GM18870 (cell line): ENCODE data around the gene CD6.

Experiments
- ATAC-seq: cut with Tn5 transposase; IDR thresholded peaks from one replicate; pipeline ENCODE4 v1.9.1; 2021; ENCODE audit warnings: moderate library complexity; ENCODE audit not compliant: unreplicated experiment

Gene CD6

DNA sequence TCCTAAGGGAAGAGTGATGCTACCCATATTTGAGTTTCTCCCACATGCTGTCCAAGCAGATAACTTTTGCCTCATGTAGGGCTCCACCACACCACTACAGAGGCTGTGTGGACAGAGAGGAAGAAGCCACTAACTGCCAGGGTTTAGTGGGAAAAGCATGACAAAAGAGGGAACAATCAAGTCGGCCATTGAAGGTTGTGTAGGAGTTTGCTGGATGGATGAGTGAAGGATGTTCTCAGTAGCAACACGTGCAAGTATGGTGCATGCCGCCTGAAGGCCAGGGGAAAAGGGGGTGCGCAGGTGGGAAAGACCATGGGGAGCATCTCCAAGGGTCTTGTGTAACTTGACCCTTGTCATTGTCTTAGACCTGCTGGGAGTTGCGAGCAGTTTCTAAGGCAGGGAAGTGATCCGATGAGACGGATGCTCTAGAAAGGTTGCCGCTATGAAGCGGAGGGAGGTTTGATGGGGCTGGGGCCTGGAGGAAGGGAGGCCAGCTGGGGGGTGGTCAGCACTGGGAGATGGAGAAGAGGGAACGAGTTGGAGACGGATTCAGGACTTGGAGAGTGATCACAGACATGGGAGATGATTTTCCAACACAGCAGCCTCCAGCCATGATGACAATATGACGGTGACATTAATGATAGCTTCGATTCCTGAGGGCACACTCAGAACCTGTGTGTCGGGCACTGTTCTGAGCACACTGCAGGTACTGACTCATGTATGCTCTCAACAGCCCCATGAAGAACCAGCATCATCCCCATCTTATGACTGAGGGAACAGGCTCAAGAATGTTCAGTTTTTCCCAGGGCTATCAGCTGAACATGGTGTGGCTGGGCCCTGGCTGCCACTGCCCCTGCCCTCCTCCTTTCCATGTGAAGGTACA lies 53.7 kb downstream of the CD6 start:
- ATAC-seq: no peak

GRCh38 chr11:61025821-61026120 lies 54.3 kb downstream of the CD6 start:
- no peak for ATAC-seq

DNA sequence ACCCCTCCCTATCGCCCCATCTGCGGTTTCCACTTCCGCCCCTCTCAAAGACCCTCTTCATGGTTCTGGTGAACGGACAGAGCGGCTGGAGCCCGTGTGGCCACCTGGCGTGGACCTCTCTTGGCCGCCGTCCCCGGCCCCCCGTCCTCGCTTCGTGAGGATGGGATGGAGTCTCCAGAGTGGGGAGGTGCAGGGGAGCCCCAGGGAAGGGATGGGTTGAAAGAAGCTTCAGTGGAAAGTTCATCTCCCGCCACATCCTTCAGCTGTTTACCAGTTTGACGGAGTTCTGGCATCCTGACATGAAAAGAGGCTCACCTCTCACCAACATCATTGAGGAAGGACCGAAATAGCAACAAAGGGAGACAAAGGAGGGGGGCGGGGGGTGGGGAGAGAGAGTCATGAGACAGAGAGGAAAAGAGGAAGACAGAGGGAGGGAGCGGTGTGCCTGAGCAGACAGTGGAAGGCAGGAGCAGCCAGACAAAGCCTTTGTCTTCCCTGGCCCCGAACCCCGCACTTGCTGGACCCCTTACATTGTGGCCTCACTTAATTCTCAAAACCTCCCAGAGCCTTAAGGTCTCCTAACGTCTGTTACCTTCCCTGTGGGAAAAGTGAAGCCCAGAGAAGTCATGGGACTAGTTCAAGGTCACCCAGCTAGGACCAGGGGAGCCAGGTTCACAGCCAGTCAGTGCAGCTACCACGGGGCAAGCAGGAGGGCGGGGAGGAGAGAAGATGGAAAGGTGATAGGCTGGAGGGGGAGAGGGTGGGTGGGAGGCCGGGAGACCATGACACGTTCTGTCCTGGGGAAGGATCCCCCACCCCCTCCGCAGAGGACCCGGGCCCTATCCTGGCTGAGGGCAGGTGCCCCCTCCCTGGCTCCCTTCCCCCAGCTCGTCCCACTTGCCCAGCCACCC lies 54.9 kb downstream of the CD6 start:
- no peak for ATAC-seq

- ATAC-seq: no peak
These were observed 55.8 kb downstream of the CD6 start for GRCh38 chr11:61027141-61027840.

- peak; percentile 72 for ATAC-seq
These were observed 56.8 kb downstream of the CD6 start for GRCh38 chr11:61028135-61028729.

- no peak for ATAC-seq
These were observed 61.3 kb downstream of the CD6 start for GRCh38 chr11:61032824-61033223.

GRCh38 chr11:61033417-61033816 lies 61.9 kb downstream of the CD6 start:
- ATAC-seq: no peak

GRCh38 chr11:61034111-61034510 lies 62.6 kb downstream of the CD6 start:
- no peak for ATAC-seq

- no peak for ATAC-seq
These were observed 63.4 kb downstream of the CD6 start for GRCh38 chr11:61034704-61035525.

DNA sequence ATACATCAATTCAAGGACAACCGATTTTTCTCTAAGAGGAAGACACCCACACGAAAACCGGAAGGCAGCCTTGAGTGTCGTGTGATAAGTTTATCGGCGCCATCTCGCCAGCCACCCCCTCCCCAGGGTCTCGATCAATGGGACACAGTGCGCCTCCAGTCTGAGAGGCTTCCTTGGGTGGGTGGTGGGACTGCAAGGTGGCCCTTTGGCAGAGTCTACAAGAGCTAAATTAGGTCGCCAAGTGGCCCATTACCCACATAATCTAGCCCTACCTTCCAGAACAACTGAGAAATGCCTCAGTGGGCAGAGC lies 64.0 kb downstream of the CD6 start:
- ATAC-seq: no peak

- ATAC-seq: no peak
These were observed 66.1 kb downstream of the CD6 start for GRCh38 chr11:61037441-61038093.

DNA sequence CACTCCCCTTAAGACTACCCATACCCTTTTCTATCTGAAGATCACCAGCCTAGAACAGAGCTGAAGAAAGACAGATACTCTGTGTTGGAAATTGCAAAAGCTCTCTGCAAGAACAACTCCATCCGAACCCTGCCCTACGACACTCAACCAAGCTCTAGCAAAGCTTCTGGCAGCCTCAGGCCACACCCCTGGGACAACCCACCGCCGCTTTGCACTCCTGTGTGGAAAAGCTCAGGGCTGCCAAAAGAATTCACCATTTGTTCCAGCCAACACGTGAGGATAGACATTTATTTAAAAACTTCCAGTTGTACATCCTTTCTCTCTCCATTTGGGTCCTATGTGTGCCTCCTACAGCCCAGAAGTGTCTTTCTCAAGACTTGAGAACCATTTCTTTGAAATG lies 68.4 kb downstream of the CD6 start:
- no peak for ATAC-seq

DNA sequence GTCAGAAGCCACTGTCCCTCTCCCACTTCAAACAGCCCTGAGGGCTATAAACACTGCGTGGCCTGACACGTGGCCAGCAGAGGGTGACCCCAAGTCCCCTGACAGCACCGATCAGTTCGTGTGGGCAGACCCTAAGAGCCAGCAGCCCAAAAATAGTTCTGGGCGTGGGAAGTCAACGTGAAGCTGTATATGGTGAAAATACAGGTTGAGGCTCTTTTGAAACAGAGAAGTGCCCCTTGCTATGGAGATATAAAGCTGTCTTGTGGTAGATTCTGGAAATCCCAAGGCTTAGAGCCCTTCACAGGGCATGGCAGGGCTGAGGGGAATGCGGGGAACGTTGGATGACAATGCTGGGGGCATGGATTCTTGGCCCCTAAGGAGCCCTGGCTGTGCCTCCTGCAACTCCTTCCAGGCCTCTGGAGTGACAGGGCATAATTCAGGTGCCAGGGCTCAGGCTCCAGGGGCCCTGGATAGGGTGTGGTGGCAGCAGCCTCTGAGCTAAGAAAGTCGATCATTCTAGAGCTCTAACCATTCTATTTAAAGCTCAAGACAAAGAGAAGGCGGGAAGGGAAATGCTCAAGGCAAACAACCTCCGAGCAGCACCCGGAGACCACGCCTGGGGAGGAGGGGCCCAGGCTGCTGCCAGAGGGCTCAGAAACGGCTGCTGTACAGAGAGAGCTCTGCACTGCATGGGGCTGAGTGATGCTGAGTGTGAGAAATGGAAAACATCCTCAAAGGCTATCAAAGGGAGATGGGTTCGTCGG lies 70.5 kb downstream of the CD6 start:
- no peak for ATAC-seq

GRCh38 chr11:61042537-61042936 lies 71.1 kb downstream of the CD6 start:
- ATAC-seq: no peak

DNA sequence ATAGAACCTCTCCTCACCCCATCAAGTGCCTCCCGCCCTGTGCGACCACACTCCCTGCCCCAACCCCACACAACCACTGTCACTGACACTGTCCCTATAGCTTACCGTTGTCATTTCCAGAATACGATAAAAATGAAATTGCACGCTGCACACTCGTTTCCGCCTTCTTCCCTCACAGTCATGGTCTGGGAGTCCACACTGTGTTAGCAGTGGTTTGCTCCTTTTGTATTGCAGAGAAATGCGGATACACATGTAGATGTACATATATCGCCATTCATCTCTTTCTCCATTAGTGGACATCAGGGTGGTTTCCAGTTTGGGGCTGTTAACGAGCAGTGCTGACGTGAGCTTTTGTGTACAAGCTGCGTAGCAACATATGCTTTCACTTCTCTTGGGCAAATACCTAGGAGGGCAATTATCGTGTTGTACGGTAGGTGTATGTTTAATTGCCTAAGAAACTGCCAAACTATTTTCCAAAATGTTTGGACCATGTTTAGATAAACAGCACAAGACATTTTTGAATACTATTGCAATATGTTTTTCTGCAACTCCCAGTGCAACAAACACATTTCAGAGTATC lies 71.6 kb downstream of the CD6 start:
- ATAC-seq: no peak

GRCh38 chr11:61045271-61045670 lies 73.8 kb downstream of the CD6 start:
- ATAC-seq: no peak

- ATAC-seq: no peak
These were observed 75.4 kb downstream of the CD6 start for GRCh38 chr11:61046833-61047232.

DNA sequence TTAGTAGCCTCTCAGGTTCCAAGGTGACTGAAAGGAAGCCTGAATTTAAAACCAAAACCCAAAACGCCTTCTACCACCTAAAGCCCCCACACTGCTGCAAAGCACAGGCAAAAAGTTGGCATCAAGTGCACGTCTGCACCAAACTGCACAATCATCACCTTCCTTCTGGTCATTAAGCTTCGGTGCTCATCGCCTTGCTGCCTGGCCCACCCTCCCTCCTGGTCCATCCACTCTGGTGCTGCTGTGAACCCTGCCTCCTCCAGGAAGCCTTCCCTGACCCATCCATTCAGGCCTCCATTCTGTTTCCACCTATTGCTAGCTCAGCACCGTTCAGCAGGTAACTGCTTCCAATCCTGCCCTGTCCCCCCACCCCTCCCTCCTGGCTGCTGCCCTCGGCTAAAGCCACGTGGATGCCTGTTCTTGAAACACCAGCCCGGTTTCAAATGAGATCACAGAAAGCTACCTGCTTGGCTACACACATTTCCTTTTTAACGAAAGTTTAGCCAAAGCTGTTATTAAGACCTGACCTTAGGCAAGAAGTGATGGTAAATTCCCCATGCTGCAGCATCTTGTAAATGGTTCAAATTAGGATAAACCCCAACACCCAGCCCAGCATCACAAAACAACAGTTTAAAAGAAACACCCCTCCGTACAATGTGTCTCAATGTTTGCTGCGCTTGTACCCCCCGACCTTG lies 77.0 kb downstream of the CD6 start:
- ATAC-seq: no peak
